Hippocampal formation (tissue), 2 donors: Measurements from ENCODE around the gene TRIM44.
"Not testable (repeated sequence)": the region's sequence is repeated elsewhere in the genome, so short reads cannot be mapped to it uniquely, and the experiment has no call there.

Experiments used
- DNase-seq, 2 donors: peaks; one replicate each; lab custom pipeline; 2025; lab: John Stamatoyannopoulos, UW

TRIM44 gene

GRCh38 chr11:35751664-35752061 lies 89.1 kb downstream of the TRIM44 start:
- no peak for DNase-seq

DNA sequence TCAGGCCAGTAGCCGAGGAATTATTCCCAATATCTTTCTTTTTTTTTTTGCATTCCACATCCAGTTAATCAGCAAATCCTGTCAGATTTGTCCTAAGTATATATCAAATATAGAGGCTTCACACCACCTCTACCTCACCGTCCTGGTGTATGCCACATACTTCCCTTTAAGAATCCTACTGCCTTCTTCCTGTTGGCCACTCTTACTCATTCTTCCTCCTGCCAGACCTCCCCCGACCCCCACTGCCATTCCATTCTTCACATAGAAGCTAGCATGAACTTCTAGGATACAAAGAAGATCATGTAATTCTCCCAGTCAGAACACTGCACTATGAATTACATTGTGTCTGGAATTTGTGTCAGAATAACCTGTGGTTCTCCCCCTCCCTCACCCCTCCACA lies 89.5 kb downstream of the TRIM44 start:
- no peak for DNase-seq

DNA sequence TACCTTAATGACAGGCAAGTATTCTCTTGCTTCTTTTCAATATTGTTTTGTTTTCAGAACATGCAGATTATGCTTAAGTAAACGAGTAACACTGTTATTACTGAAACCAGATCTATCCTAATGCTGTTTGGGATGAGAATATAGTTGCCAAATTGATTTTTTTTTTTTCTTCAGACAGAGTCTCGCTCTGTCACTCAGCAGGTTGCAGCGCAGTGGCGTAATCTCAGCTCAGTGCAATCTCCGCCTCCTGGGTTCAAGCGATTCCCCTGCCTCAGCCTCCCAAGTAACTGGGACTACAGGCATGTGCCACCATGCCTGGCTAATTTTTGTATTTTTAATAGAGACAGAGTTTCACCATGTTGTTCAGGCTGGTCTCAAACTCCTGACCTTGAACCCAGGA lies 91.0 kb downstream of the TRIM44 start:
- DNase-seq = not testable (repeated sequence)

DNA sequence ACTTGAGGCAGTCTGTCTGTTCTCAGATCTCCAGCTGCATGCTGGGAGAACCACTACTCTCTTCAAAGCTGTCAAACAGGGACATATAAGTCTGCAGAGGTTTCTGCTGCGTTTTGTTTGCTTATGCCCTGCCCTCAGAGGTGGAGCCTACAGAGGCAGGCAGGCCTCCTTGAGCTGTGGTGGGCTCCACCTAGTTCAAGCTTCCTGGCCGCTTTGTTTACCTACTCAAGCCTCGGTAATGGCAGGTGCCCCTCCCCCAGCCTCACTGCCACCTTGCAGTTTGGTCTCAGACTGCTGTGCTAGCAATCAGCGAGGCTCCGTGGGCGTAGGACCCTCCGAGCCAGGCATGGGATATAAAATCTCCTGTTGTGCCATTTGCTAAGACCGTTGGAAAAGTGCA lies 97.4 kb downstream of the TRIM44 start:
- DNase-seq = not testable (repeated sequence)

- DNase-seq = no peak
Measured at GRCh38 chr11:35761899-35762298, 99.3 kb downstream of the TRIM44 start.

- DNase-seq = no peak
Measured at GRCh38 chr11:35763301-35763700, 100.7 kb downstream of the TRIM44 start.

DNA sequence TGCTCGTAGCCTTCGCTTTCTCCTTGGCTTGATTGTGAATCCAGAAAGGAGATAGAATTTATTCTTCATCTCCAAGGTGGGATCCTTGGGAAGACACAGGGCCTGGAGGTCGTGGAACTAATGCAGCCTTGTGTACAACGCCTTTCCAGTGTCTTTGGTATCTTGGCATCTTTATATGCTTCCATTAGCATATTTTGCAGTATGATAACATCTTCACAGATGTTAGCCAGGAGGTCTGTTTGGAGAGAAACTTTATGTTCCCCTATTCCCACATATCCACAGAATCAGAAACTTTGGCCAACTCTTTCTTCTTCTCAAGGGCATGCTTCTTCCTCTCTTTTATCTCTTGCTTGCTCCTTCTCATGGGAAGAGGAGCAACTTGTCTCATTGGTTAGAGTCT lies 101.2 kb downstream of the TRIM44 start:
- no peak for DNase-seq

GRCh38 chr11:35764417-35764816 lies 101.8 kb downstream of the TRIM44 start:
- DNase-seq = no peak

DNA sequence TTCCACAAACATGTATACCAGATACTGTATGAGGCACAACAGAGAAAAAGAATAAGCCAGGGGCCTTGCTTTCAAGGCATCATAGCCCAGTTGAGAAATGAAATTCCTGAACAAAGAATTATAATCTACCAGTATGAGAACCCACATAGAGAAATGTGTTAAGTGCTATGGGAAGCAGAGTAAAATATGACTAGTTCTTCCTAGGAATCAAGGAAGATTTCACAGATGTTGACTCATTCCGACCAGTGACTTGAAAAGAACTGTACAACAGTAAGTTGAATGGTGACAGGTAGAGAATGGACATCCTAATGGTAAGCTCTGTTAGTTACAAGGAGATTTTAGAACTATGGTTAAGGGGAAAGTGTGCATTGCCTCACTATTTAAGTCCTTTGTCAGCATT lies 102.6 kb downstream of the TRIM44 start:
- no peak for DNase-seq

- no peak for DNase-seq
Measured at GRCh38 chr11:35766651-35767050, 104.1 kb downstream of the TRIM44 start.

GRCh38 chr11:35770425-35770824 lies 107.8 kb downstream of the TRIM44 start:
- DNase-seq = not testable (repeated sequence)

GRCh38 chr11:35771722-35772121 lies 109.1 kb downstream of the TRIM44 start:
- no peak for DNase-seq

DNA sequence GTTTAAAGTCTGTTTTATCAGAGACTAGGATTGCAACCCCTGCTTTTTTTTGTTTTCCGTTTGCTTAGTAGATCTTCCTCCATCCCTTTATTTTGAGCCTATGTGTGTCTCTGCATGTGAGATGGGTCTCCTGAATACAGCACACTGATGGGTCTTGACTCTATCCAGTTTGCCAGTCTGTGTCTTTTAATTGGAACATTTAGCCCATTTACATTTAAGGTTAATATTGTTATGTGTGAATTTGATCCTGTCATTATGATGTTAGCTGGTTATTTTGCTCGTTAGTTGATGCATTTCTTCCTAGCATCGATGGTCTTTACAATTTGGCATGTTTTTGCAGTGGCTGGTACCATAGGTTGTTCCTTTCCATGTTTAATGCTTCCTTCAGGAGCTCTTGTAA lies 114.7 kb downstream of the TRIM44 start:
- not testable (repeated sequence) for DNase-seq

DNA sequence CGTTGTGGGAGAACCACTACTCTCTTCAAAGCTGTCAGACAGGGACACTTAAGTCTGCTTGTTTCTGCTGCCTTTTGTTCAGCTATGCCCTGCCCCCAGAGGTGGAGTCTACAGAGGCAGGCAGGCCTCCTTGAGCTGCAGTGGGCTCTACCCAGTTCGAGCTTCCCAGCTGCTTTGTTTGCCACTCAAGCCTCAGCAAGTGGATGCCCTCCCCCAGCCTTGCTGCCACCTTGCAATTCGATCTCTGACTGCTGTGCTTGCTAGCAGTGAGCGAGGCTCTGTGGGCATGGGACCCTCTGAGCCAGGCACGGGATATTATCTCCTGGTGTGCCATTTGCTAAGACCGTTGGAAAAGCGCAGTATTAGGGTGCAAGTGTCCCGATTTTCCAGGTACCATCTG lies 116.4 kb downstream of the TRIM44 start:
- DNase-seq = not testable (repeated sequence)

GRCh38 chr11:35779409-35779808 lies 116.8 kb downstream of the TRIM44 start:
- DNase-seq = no peak

- no peak for DNase-seq
Measured at GRCh38 chr11:35780951-35781860, 118.6 kb downstream of the TRIM44 start.

GRCh38 chr11:35781861-35782470 lies 119.4 kb downstream of the TRIM44 start:
- DNase-seq = no peak

- no peak for DNase-seq
Measured at GRCh38 chr11:35783809-35784208, 121.2 kb downstream of the TRIM44 start.

- DNase-seq = no peak
Measured at GRCh38 chr11:35784699-35785098, 122.1 kb downstream of the TRIM44 start.

GRCh38 chr11:35785287-35786167 lies 123.0 kb downstream of the TRIM44 start:
- DNase-seq = no peak

- no peak for DNase-seq
Measured at GRCh38 chr11:35786188-35786587, 123.6 kb downstream of the TRIM44 start.

DNA sequence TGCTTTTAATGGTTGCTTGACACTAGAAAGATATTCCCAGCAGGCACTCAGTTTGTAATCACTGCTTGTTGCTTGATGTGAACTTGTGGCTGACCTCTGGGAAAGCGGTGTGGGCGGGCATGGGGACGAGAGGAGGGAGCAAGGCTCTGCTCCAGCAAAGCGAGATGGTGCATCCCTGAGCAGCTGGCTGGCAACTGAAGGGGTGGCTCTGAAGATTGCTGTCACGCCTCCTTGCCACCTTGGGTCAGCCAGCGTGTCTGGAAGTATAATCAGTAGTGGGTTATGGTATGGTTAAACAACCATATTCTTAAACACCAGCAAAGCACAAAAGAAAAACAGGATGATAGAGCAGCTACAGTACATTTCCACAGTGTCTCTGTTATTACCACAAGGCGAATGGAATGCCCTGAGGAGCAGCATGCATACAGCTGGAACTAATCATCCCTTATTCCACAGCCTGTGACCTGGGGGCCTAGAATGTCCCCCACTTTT lies 124.5 kb downstream of the TRIM44 start:
- no peak for DNase-seq
